Neural crest cell (in vitro differentiated cells): Measurements from ENCODE around the gene NUTF2. TPM values are rescaled to one million over a fixed set of nuclear protein-coding genes. Genes with fewer than 3 reads are reported as not detected.

ENCODE experiments used
- DNase-seq: peaks from one replicate; pipeline ENCODE4 v3.0.0; 2021; ENCODE audit warnings: low read depth, mixed read lengths, low spot score
- H3K27ac Mint-ChIP-seq: one replicate; pipeline ENCODE4 v1.8.0; 2021; ENCODE audit warnings: mild to moderate bottlenecking, mixed read lengths; ENCODE audit not compliant: unreplicated experiment
- H3K27me3 Mint-ChIP-seq: 2 replicates; pipeline ENCODE4 v1.8.0; 2021; ENCODE audit warnings: low read depth, mild to moderate bottlenecking, mixed read lengths
- H3K36me3 Mint-ChIP-seq: 2 replicates; pipeline ENCODE4 v1.8.0; 2021; ENCODE audit warnings: low read depth, mild to moderate bottlenecking, mixed read lengths
- H3K4me1 Mint-ChIP-seq: 2 replicates; pipeline ENCODE4 v1.8.0; 2021; ENCODE audit warnings: mixed read lengths
- H3K4me3 Mint-ChIP-seq: one replicate; pipeline ENCODE4 v1.8.0; 2021; ENCODE audit warnings: mild to moderate bottlenecking, mixed read lengths
- H3K9me3 Mint-ChIP-seq: 2 replicates; pipeline ENCODE4 v1.8.0; 2021; ENCODE audit warnings: mixed read lengths
- CTCF ChIP-seq: fragments of 200-600 bp; sonication (generic); conservative IDR thresholded peaks from 2 replicates; pipeline ENCODE4 v1.5.0; 2021; ENCODE audit warnings: antibody characterized with exemption, mild to moderate bottlenecking
- total RNA-seq: library from RNA; stranded (reverse); gene quantifications from 2 replicates; pipeline ENCODE4 v1.2.1, GENCODE V29; 2021

The NUTF2 gene
- total RNA-seq, 1 donor from 2014 or later: 185 TPM

- H3K27me3 Mint-ChIP-seq: no peaks in the 10 kb centered on the region
- no peaks in the 10 kb centered on the region for H3K36me3 Mint-ChIP-seq
- peak; percentile 86 for DNase-seq
- H3K4me1 Mint-ChIP-seq: peaks cover 33% of the 10 kb centered on the region
- H3K27ac Mint-ChIP-seq: peak within 1 kb of the TSS; percentile 99
- H3K9me3 Mint-ChIP-seq: no peaks in the 10 kb centered on the region
- TF ChIP-seq CTCF: no peak
- peak within 1 kb of the TSS; percentile 96 for H3K4me3 Mint-ChIP-seq
These were observed 46.4 kb downstream of the NUTF2 start, which contains the start of gene PSKH1 for GRCh38 chr16:67892899-67893742. PSKH1 (plus strand) TSS chr16:67893254; CDS start chr16:67908750, 15,496 bp downstream.

GRCh38 chr16:67893743-67894399 is 47.1 kb downstream of the NUTF2 start:
- peak overlapping the region; percentile 99 for H3K27ac Mint-ChIP-seq
- no peaks in the 10 kb centered on the region for H3K9me3 Mint-ChIP-seq
- peak overlapping the region; percentile 96 for H3K4me3 Mint-ChIP-seq
- peaks cover 33% of the 10 kb centered on the region for H3K4me1 Mint-ChIP-seq
- no peak for TF ChIP-seq CTCF
- H3K36me3 Mint-ChIP-seq: no peaks in the 10 kb centered on the region
- DNase-seq: no peak
- H3K27me3 Mint-ChIP-seq: no peaks in the 10 kb centered on the region

- Mint-ChIP-seq H3K36me3 (no peaks in the 10 kb centered on the region), H3K27me3 (no peaks in the 10 kb centered on the region), H3K4me3 (peak overlapping the region; percentile 31), H3K27ac (no peak overlapping the region), H3K4me1 (peaks cover 32% of the 10 kb centered on the region), H3K9me3 (no peaks in the 10 kb centered on the region)
- no peak for TF ChIP-seq CTCF
- DNase-seq: no peak
These were observed 50.5 kb downstream of the NUTF2 start for GRCh38 chr16:67897231-67897630.

GRCh38 chr16:67901734-67902133 is 55.0 kb downstream of the NUTF2 start:
- no peak for TF ChIP-seq CTCF
- Mint-ChIP-seq H3K4me1 (peaks cover 5% of the 10 kb centered on the region), H3K9me3 (no peaks in the 10 kb centered on the region), H3K27me3 (no peaks in the 10 kb centered on the region), H3K27ac (no peak overlapping the region), H3K36me3 (no peaks in the 10 kb centered on the region), H3K4me3 (no peak overlapping the region)
- DNase-seq: no peak

GRCh38 chr16:67902831-67903230 is 56.1 kb downstream of the NUTF2 start:
- Mint-ChIP-seq H3K9me3 (no peaks in the 10 kb centered on the region), H3K27ac (peak overlapping the region; percentile 14), H3K4me3 (no peak overlapping the region), H3K27me3 (no peaks in the 10 kb centered on the region), H3K36me3 (no peaks in the 10 kb centered on the region), H3K4me1 (no peaks in the 10 kb centered on the region)
- DNase-seq: no peak
- TF ChIP-seq CTCF: no peak
